Measurements from ENCODE around the gene NXPH1. TPM values are rescaled to one million over a fixed set of nuclear protein-coding genes. Genes with fewer than 3 reads are reported as not detected.
A peak's percentile ranks its signal among the peaks of the same experiment; 100 is the strongest.

The NXPH1 gene
- polyA plus RNA-seq, 1 of the 3 experiments (the other 2 are of a cell fraction) = not detected

- no peak for TF ChIP-seq CTCF (IDR thresholded peaks at IDR 0.05)
- TF ChIP-seq FOSL2 (IDR thresholded peaks at IDR 0.05; ENCODE audit: borderline replicate concordance, low read depth) = no peak
- peak; percentile 65 for TF ChIP-seq POLR2AphosphoS5 (IDR thresholded peaks at IDR 0.05; ENCODE audit: low read depth, low read length)
- TF ChIP-seq GABPA (IDR thresholded peaks at IDR 0.05; ENCODE audit: low read depth) = no peak
- peak; percentile 54 for TF ChIP-seq PBX3 (IDR thresholded peaks at IDR 0.05)
- TF ChIP-seq SIN3A (IDR thresholded peaks at IDR 0.05; ENCODE audit: borderline replicate concordance, low read depth, low read length) = no peak
- peak; percentile 77 for TF ChIP-seq CHD2 (IDR thresholded peaks at IDR 0.05; ENCODE audit: low read length, partially characterized antibody)
- TF ChIP-seq YY1 (IDR thresholded peaks at IDR 0.05; ENCODE audit: low read depth) = no peak
- no peak for TF ChIP-seq ELF1 (IDR thresholded peaks at IDR 0.05)
- peak; percentile 98 for TF ChIP-seq GATA2 (CRISPR knock-in tag; IDR thresholded peaks at IDR 0.05)
- TF ChIP-seq EP300 (IDR thresholded peaks at IDR 0.05; ENCODE audit: borderline replicate concordance in 1 of 2, low read depth in 1 of 2, low read length in 1 of 2) = peak in 1 of 2 experiments; percentile 99; a peak in 2 of 4 replicates
- TF ChIP-seq MEF2A (IDR thresholded peaks at IDR 0.05; ENCODE audit: borderline replicate concordance, low read depth) = no peak
- TF ChIP-seq RFX5 (IDR thresholded peaks at IDR 0.05; ENCODE audit: low read length) = no peak
- TF ChIP-seq REST (IDR thresholded peaks at IDR 0.05; ENCODE audit: low read depth, low read length) = no peak
- peak; percentile 93 for TF ChIP-seq FOXJ3 (CRISPR knock-in tag; IDR thresholded peaks at IDR 0.05)
- TF ChIP-seq IRF3 (IDR thresholded peaks at IDR 0.05; ENCODE audit: low read depth, low read length) = no peak
- TF ChIP-seq NFIC (IDR thresholded peaks at IDR 0.05; ENCODE audit: borderline replicate concordance) = no peak
- peak; percentile 32; the same call in 1 of the 2 replicates for TF ChIP-seq RAD21 (IDR thresholded peaks at IDR 0.05; ENCODE audit: low read length)
- peak; percentile 72 for TF ChIP-seq MXI1 (IDR thresholded peaks at IDR 0.05; ENCODE audit: low read depth, low read length)
- no peak for TF ChIP-seq JUND (IDR thresholded peaks at IDR 0.05)
Observed at GRCh38 chr7:8699875-8700624, 266.6 kb downstream of the NXPH1 start (continued).

All from SK-N-SH (cell line).